GM12874 (cell line): ENCODE measurements around the gene FOXN3.

Experiments used
- TF ChIP-seq, protein P1 (sequence below): IDR thresholded peaks from 2 replicates; pipeline ENCODE4 v1.5.1; 2011; ENCODE audit warnings: low read depth, mild to moderate bottlenecking, control low read depth, low read length, moderate library complexity; ENCODE audit not compliant: insufficient read depth

FOXN3 gene

GRCh38 chr14:89217891-89218290 lies 199.1 kb downstream of the FOXN3 start:
- TF ChIP-seq, protein P1, sequence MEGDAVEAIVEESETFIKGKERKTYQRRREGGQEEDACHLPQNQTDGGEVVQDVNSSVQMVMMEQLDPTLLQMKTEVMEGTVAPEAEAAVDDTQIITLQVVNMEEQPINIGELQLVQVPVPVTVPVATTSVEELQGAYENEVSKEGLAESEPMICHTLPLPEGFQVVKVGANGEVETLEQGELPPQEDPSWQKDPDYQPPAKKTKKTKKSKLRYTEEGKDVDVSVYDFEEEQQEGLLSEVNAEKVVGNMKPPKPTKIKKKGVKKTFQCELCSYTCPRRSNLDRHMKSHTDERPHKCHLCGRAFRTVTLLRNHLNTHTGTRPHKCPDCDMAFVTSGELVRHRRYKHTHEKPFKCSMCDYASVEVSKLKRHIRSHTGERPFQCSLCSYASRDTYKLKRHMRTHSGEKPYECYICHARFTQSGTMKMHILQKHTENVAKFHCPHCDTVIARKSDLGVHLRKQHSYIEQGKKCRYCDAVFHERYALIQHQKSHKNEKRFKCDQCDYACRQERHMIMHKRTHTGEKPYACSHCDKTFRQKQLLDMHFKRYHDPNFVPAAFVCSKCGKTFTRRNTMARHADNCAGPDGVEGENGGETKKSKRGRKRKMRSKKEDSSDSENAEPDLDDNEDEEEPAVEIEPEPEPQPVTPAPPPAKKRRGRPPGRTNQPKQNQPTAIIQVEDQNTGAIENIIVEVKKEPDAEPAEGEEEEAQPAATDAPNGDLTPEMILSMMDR = no peak

DNA sequence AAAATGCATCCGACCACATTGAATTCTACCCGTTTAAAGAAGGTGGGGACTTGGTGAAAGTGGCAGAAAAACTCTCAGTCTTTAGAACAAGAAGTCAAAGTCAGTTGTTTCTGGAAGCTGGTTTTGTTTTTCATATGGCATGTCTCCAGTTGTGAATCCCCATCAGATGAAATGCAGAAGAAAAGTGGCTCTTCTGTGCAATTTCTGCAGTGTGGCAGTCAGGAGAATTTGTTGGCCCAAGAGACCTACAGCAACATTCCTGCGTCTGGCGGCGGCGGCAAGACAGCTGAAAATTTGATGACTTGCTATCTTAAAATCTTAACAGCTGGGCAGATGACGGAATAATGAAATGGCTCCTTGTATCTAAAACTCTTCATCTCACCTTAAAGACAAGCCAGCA lies 201.5 kb downstream of the FOXN3 start:
- TF ChIP-seq, protein P1 = no peak

DNA sequence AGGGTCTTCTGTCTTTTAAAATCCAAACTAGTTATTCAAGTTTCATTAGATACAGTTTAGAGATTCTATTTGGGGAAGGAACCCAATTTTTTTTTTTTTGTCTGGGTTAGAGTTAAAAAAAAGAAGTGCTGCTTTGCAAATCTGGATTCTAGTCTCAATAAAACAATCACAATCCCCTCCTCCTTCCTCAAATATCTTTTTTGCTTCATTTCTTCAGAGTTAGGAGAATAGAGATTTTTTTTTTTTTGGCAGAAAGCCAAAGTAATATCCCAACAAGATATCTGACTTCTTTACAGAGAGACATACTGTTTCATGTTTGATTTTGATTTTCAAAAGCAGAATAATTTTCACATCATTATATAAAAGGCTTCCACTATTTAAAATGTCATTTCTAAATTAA lies 201.9 kb downstream of the FOXN3 start:
- TF ChIP-seq, protein P1 = no peak

DNA sequence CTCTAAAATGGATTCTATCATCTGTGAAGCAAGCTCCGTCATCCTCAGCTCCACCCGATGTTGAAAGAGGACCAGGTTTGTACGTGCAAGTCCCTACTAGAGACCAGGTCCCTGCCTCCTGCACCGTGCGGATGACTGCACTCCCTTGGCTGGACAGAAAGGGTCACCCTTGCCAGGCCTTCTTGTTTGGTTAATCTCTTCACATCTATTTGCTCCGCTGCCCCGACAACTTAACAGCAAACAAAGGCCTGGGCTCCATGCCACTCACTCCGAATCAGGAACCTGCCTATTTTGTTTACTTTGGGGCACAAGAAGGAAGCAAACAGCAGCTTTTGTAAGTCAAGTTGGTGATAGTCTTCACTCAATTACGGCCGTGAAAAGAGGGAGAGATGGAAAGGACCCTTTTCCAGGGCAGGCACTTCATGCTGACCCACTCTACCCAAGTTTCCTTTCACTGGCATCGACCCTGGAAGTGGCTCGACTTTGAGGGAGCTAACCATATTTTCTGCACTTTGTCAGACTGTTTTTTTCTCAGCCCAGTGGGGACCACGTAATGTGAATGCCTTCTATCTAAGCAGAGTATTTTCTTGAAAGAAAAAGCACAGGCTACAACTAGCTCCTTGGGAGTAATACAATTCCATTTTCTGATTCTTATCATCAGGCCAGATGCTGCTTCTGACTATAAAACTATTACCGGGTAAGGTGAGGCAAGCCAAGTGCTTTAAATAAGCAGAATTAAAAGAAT lies 202.6 kb downstream of the FOXN3 start:
- TF ChIP-seq, protein P1 = no peak

DNA sequence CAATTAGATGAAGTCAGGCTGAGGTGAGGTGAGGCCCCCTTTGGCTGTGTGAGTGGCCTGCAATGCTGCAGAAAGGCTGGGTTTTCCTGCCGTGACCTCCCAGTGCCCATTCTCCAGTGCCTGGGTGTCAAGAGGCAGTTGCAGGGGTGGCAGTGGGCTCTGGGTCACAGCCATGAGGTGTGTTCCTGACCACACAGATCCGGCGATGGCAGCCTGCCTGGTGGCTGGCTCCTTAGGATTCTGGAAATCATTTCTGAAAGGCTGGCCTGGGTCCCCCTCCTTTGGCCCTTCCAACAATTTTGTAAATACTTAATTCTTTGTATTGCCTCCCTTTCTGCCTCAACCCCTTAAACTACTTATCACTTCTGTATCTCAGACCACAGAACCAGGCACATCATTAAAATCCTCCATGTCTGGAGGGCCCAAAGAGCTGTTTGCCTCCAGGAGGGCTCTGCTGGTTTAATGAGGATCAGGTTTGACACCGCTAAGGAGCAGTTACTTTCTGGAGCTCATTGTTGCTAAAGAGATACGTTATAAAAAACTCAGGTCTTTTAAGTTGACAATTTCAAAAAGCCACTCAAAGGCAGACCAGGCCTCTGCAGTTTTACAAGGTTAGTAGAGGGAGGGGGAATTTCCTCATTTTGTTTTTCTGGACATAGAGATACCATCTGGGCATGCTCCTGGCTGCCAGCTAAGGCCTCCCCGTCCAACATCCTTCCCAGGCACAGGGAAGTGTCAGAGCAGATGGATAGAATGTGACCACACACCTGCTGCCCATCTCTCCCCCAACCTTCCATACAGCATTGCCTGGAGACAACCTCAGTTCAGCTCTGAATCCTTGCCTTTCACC lies 204.4 kb downstream of the FOXN3 start:
- TF ChIP-seq, protein P1 = no peak

DNA sequence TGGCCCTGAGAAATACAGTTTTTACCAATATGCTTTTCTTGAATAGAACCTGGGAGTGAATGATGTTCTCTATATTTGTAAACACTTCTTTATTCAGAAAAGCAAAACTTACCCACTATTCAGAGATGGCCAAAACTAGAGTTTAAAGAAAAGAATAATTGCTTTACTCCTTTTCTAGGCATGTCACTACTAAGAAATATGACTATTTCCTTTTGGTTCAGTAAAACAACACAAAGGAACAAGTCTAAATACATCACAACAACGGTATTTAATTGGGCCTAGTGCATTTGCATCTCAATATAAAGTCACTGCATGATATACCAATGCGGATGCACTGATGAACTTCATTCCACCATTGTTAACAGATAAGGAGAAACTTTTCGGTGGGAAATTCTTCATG lies 207.5 kb downstream of the FOXN3 start:
- TF ChIP-seq, protein P1 = no peak

- TF ChIP-seq, protein P1 = no peak
These were observed 209.1 kb downstream of the FOXN3 start for GRCh38 chr14:89207925-89208328.
